GM13976 (cell line): Measurements from ENCODE around the gene CADPS.
"Not testable (repeated sequence)": the region's sequence is repeated elsewhere in the genome, so short reads cannot be mapped to it uniquely, and the experiment has no call there.

Source experiments
- DNase-seq: peaks from one replicate; pipeline ENCODE4 v3.0.0; 2012; ENCODE audit warnings: low spot score
- in situ Hi-C: fragments of 300-500 bp; cut with MboI; formaldehyde crosslinking; loops from one replicate; pipeline ENCODE4 v1.12.0; 2022; ENCODE audit warnings: low sequenced_read_pairs, mixed read lengths, inconsistent platforms; ENCODE audit not compliant: unreplicated experiment
- TF ChIP-seq, protein P1 (sequence below): IDR thresholded peaks from 2 replicates; pipeline ENCODE4 v1.5.1; 2012; ENCODE audit warnings: borderline replicate concordance, mild to moderate bottlenecking; ENCODE audit not compliant: insufficient read depth; ENCODE audit errors: extremely low read depth, missing control alignments, control extremely low read depth

CADPS gene

DNA sequence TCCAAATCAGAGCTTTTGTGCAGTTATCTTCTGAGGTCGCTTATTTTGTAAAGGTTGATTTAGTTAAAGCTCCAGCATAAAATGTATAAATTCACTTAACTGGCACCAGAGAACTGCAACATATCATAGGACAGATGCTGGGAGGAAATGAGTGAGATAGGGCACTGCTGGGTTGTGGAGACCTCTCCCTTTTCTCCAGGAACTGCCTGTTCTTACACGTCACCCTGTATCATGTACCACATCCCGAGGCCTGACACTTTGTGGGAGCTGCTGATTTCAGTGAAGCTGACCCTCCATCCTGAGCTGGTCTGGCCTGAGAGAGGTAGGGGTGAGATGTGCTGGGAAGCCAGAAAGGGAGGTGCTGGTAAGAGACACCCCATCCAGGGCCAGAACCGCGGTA lies 288.0 kb downstream of the CADPS start:
- TF ChIP-seq, protein P1, sequence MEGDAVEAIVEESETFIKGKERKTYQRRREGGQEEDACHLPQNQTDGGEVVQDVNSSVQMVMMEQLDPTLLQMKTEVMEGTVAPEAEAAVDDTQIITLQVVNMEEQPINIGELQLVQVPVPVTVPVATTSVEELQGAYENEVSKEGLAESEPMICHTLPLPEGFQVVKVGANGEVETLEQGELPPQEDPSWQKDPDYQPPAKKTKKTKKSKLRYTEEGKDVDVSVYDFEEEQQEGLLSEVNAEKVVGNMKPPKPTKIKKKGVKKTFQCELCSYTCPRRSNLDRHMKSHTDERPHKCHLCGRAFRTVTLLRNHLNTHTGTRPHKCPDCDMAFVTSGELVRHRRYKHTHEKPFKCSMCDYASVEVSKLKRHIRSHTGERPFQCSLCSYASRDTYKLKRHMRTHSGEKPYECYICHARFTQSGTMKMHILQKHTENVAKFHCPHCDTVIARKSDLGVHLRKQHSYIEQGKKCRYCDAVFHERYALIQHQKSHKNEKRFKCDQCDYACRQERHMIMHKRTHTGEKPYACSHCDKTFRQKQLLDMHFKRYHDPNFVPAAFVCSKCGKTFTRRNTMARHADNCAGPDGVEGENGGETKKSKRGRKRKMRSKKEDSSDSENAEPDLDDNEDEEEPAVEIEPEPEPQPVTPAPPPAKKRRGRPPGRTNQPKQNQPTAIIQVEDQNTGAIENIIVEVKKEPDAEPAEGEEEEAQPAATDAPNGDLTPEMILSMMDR = no peak
- DNase-seq = no peak
- in situ Hi-C loops = no loop called here

DNA sequence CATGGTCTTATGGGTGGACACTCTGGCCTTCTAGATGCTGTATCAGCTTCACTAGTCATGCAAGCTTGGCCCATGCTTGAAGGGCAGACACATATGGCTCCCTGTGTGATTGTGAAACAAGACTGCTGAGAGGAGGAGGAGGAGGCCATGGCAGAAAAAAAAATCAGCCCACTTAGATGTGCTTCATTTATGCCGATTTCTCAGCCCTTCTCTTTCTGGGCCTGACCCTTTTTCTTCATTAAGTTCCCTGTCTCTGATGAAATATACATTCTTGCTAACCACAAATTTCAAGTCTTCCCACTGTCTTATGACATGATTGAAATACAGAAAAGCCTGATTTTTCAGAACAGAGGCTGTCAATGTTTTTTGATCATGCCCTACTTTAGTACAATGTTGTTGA lies 288.9 kb downstream of the CADPS start:
- DNase-seq = no peak
- TF ChIP-seq, protein P1 = no peak
- in situ Hi-C loops = no loop called here

DNA sequence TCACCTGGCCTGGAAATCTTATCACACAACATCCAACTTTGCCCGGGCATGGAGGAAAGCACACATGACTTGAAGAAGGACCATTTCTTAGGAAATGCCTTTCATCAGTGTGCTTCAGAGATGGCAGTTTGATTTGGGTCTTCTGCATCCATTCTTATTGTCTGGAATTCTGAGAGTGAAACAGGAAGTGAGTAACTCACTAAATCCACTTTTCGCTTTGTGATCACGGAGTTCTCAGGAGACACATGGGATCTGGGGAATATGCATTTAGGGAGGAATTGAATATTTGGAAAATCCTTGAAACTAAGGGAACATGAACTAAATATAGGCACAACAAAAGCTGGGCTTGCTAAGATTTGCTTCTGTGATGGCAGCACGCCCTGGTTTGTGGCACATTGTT lies 289.4 kb downstream of the CADPS start:
- TF ChIP-seq, protein P1 = no peak
- DNase-seq = no peak
- in situ Hi-C loops = no loop called here

DNA sequence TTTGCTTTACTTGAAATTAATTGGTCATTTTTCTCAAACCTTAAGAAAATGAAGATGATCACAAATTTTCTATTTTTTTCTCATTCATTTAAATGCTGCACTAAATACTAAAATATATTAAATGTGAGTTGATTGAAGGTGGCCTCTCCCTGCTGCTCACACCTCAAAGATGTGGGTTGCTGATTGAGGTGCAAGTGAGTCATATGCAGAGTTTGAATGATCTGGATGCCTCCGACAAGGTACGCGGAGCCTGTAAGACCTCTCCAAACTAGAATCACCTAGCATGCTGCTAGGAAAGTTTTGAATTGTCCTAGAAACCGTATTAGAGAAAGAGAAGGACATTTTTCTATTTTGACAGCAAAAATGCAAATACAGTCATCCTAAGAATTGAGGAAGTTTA lies 290.6 kb downstream of the CADPS start:
- TF ChIP-seq, protein P1 = no peak
- in situ Hi-C loops = no loop called here
- no peak for DNase-seq

DNA sequence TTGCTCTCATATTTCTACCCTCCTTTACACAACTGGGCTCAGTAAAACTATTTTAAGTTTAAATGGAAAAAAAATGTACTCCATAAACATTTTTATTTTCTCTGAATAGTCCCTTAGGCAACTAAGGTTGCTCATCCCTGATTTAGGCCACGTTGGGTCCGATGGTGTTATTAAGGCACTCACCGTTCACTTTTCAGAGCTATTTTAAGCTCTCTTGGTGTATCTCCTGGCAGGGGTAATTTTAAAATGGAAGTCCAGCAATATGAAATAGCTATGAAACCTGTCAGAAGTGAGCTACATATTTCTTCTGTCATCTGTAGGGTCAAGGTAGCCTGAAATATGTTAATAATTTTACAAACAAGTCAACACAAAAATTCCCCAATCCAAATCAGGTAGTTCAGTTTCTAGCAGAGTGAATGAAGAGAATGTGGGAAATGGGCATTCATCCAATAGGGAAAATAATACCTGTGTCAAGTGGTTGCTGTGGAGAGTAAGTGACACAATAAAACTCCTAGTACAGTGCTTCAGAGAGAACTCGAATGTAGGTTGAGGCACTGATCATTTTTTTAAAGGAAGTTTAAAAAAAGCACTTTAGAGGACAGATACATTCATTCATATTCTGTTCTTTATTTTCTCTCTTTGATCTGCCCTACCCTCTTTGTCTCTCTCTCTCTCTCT lies 292.6 kb downstream of the CADPS start:
- in situ Hi-C loops = no loop called here
- DNase-seq = no peak
- TF ChIP-seq, protein P1 = no peak

DNA sequence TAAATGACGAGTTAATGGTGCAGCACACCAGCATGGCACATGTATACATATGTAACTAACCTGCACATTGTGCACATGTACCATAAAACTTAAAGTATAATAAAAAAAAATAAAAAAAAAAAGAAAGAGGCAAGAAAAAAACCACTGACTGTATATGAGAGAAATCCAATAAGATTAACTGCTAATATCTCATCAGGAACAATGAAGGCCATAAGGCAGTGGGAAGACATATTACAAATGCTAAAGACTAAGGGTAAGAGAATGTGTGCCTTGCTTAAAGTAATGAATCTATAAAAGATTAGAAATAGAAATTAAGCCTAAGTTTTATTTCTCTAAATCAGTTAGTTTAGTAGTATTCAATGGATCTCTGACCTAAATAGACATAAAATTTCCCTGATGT lies 294.7 kb downstream of the CADPS start:
- in situ Hi-C loops, DNase-seq: not testable (repeated sequence)

DNA sequence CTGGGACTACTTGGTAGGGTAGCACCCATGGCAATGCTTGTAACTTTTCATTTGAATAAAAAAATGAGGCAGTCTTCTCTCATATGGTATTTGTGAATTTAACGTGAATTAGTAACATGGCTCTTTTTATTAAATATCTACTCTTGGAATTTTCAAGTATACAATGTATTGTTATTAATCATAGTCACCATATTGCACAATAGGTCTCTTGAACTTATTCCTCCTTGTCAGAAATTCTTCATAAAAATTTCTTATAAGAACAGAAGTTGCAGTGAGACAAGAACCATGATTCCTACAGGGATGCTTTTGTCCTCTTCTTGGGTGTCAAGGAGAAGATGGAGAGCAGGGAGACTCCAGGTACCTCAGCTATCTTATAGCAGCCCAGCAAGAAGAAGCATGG lies 298.1 kb downstream of the CADPS start:
- TF ChIP-seq, protein P1 = no peak
- in situ Hi-C loops = no loop called here
- DNase-seq = no peak
